Measurements from ENCODE around the gene NDUFA8. TPM values are rescaled to one million over a fixed set of nuclear protein-coding genes. Genes with fewer than 3 reads are reported as not detected.
A peak's percentile ranks its signal among the peaks of the same experiment; 100 is the strongest.

The NDUFA8 gene
- total and polyA plus RNA-seq, 9 of the 15 experiments (the other 6 are each of a cell fraction or from before 2014, with no cell fraction given): 105 to 212 (median 133) TPM

DNA sequence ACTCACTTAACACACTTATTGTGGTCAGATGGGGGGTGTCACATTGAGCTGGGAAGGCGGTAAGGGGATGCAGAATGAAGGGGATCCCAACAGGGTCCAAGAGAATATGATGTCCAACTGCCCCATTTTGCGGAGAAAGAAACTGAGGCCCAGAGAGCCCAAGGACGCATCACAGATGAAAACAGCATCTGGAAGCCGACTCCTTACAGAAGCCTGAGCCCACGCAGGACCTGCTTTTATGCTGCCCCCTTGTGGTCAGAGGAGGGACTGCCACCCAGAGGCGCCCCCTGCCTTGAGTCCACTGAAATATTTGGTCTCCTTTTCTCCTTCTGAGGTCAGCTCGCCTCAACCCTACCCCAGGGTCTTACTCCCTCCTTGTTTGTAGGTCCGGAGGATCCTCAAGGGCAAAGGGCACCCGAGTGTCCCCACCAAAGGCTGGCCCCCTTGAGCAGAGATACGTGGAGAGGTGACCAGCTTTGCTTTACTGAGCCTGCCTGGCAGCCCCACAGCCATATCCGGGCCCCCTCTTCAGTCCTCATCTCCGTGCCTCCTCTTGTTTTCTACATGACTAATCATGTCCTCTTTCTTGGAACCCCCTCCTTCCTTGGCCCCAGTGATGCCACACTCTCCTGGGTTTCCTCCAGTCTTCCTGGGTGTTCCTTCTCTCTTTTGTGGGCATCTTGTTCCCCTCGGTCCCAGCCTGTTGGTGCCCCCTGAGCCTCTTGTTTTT, 36.5 kb downstream of the NDUFA8 start (continued):
- TF ChIP-seq KDM5B (IDR thresholded peaks at IDR 0.05; ENCODE audit: insufficient replicate concordance, low read depth, low read length): no peak
- no peak for TF ChIP-seq GTF2A2 (tag; IDR thresholded peaks at IDR 0.05)
- TF ChIP-seq DIDO1 (tag; IDR thresholded peaks at IDR 0.05; ENCODE audit: low read depth): no peak
- TF ChIP-seq NFYB (IDR thresholded peaks at IDR 0.05; ENCODE audit: extremely low read depth, insufficient read length): no peak
- TF ChIP-seq, protein P1, sequence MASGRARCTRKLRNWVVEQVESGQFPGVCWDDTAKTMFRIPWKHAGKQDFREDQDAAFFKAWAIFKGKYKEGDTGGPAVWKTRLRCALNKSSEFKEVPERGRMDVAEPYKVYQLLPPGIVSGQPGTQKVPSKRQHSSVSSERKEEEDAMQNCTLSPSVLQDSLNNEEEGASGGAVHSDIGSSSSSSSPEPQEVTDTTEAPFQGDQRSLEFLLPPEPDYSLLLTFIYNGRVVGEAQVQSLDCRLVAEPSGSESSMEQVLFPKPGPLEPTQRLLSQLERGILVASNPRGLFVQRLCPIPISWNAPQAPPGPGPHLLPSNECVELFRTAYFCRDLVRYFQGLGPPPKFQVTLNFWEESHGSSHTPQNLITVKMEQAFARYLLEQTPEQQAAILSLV (tag; IDR thresholded peaks at IDR 0.05): no peak
- TF ChIP-seq ZNF586 (CRISPR knock-in tag; conservative IDR thresholded peaks at IDR 0.05): no peak
- TF ChIP-seq MAZ (CRISPR knock-in tag; conservative IDR thresholded peaks at IDR 0.05 in 1 of 2, IDR thresholded peaks at IDR 0.05 in 1 of 2): peak in 1 of 2 experiments; percentile 42; a peak in 1 of 4 replicates
- no peak for TF ChIP-seq ZNF41 (CRISPR knock-in tag; conservative IDR thresholded peaks at IDR 0.05)
- TF ChIP-seq CBX8 (IDR thresholded peaks at IDR 0.05; ENCODE audit: borderline replicate concordance, extremely low read depth, low read depth, low read length, poor library complexity, severe bottlenecking): no peak
- TF ChIP-seq MEIS2 (IDR thresholded peaks at IDR 0.05; ENCODE audit: partially characterized antibody): no peak
- TF ChIP-seq ZNF408 (CRISPR knock-in tag; IDR thresholded peaks at IDR 0.05; ENCODE audit: low read depth): no peak
- no peak for TF ChIP-seq ERF (CRISPR knock-in tag; IDR thresholded peaks at IDR 0.05)
- no peak for TF ChIP-seq PHTF2 (CRISPR knock-in tag; IDR thresholded peaks at IDR 0.05)
- TF ChIP-seq ZNF57 (CRISPR knock-in tag; IDR thresholded peaks at IDR 0.05): no peak
- TF ChIP-seq SETDB1 (IDR thresholded peaks at IDR 0.05; ENCODE audit: low read length): no peak
- no peak for TF ChIP-seq FOXK1 (CRISPR knock-in tag; IDR thresholded peaks at IDR 0.05; ENCODE audit: borderline replicate concordance)
- TF ChIP-seq ZNF140 (CRISPR knock-in tag; IDR thresholded peaks at IDR 0.05): no peak
- TF ChIP-seq, protein P2, sequence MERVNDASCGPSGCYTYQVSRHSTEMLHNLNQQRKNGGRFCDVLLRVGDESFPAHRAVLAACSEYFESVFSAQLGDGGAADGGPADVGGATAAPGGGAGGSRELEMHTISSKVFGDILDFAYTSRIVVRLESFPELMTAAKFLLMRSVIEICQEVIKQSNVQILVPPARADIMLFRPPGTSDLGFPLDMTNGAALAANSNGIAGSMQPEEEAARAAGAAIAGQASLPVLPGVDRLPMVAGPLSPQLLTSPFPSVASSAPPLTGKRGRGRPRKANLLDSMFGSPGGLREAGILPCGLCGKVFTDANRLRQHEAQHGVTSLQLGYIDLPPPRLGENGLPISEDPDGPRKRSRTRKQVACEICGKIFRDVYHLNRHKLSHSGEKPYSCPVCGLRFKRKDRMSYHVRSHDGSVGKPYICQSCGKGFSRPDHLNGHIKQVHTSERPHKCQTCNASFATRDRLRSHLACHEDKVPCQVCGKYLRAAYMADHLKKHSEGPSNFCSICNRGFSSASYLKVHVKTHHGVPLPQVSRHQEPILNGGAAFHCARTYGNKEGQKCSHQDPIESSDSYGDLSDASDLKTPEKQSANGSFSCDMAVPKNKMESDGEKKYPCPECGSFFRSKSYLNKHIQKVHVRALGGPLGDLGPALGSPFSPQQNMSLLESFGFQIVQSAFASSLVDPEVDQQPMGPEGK (CRISPR knock-in tag; IDR thresholded peaks at IDR 0.05; ENCODE audit: borderline replicate concordance): no peak
- peak; percentile 94 for TF ChIP-seq XRCC5 (IDR thresholded peaks at IDR 0.05; ENCODE audit: low read depth, low read length)
- no peak for TF ChIP-seq SP2 (IDR thresholded peaks at IDR 0.05; ENCODE audit: extremely low read depth, low read depth, low read length, poor library complexity, severe bottlenecking)
- TF ChIP-seq CREM (IDR thresholded peaks at IDR 0.05; ENCODE audit: low read depth): peak; percentile 33; the same call in 1 of the 2 replicates
- TF ChIP-seq ETV6 (IDR thresholded peaks at IDR 0.05; ENCODE audit: borderline replicate concordance in 1 of 2, low read depth in 2 of 2, low read length in 1 of 2): no peak
- no peak for TF ChIP-seq ETV6 (CRISPR knock-in tag; IDR thresholded peaks at IDR 0.05; ENCODE audit: borderline replicate concordance)
- no peak for TF ChIP-seq TGIF2 (CRISPR knock-in tag; IDR thresholded peaks at IDR 0.05)
- no peak for TF ChIP-seq NEUROD1 (IDR thresholded peaks at IDR 0.05; ENCODE audit: borderline replicate concordance, low read depth, low read length, partially characterized antibody)
- no peak for TF ChIP-seq RBM17 (IDR thresholded peaks at IDR 0.05; ENCODE audit: borderline replicate concordance, low read depth, low read length)

Measured in K562 (cell line).